SK-N-SH (cell line): ENCODE data around the gene TRA2B. TPM values are rescaled to one million over a fixed set of nuclear protein-coding genes. Genes with fewer than 3 reads are reported as not detected.

Experiments used
- CTCF ChIA-PET: fragments of 300-600, 350-600 bp; formaldehyde crosslinking; extraction: SDS; loops from one replicate; lab custom pipeline; 2021; lab: Yijun Ruan, JAX
- POLR2A ChIA-PET: fragments of 350-600 bp; sonication (Branson Sonifier 250); formaldehyde crosslinking; extraction: SDS; loops from one replicate; lab custom pipeline; 2020; ENCODE audit warnings: antibody characterized with exemption, inconsistent platforms; lab: Yijun Ruan, JAX
- DNase-seq: peaks from one replicate; pipeline ENCODE4 v3.0.0; 2012
- H2AFZ ChIP-seq: fragments of 200-600 bp; sonication (generic); 2 replicates; pipeline ENCODE4 v1.8.1; 2016; ENCODE audit warnings: antibody characterized with exemption, mild to moderate bottlenecking, low read depth
- H3F3A ChIP-seq: fragments of 200-600 bp; sonication (generic); replicated peaks from 2 replicates; pipeline ENCODE3; 2016; ENCODE audit warnings: antibody characterized with exemption, mild to moderate bottlenecking; ENCODE audit not compliant: insufficient read depth
- H3K27ac ChIP-seq, 2 experiments: fragments of 200-500 bp in 1 of 2; fragments of 200-600 bp in 1 of 2; sonication (Bioruptor generic) in 1 of 2; sonication (generic), shearing (Covaris generic) in 1 of 2; 2 replicates each; pipeline versions ENCODE4 v1.5.1 to v1.6.1; 2014 to 2016; ENCODE audit warnings: low read depth in 2 of 2, inconsistent platforms in 1 of 2, low read length in 1 of 2, mild to moderate bottlenecking in 1 of 2, mixed read lengths in 1 of 2
- H3K27me3 ChIP-seq: fragments of 200-600 bp; sonication (generic), shearing (Covaris generic); 2 replicates; pipeline ENCODE4 v1.6.1; 2016; ENCODE audit warnings: mixed run types; ENCODE audit not compliant: insufficient read depth
- H3K36me3 ChIP-seq, 2 experiments: fragments of 200-500 bp in 1 of 2; fragments of 200-600 bp in 1 of 2; sonication (Bioruptor generic) in 1 of 2; sonication (generic) in 1 of 2; replicated peaks in 1 of 2; 2 replicates each; pipeline versions ENCODE3 to v1.5.1; 2014 to 2016; ENCODE audit warnings: low read length in 1 of 2, mild to moderate bottlenecking in 1 of 2; ENCODE audit not compliant: insufficient read depth in 2 of 2, control insufficient read depth in 1 of 2
- H3K4me1 ChIP-seq, 2 experiments: fragments of 200-500 bp in 1 of 2; fragments of 200-600 bp in 1 of 2; sonication (Bioruptor generic) in 1 of 2; sonication (generic), shearing (Covaris generic) in 1 of 2; 2 replicates each; pipeline versions ENCODE4 v1.5.1 to v1.6.1; 2014 to 2016; ENCODE audit warnings: low read depth in 1 of 2, low read length in 1 of 2, mixed run types in 1 of 2; ENCODE audit not compliant: insufficient read depth in 2 of 2, control insufficient read depth in 1 of 2
- H3K4me2 ChIP-seq: fragments of 200-600 bp; sonication (generic), shearing (Covaris generic); 2 replicates; pipeline ENCODE4 v1.6.1; 2017; ENCODE audit warnings: mixed run types
- H3K4me3 ChIP-seq, 2 experiments: fragments of 200-500 bp in 1 of 2; fragments of 200-600 bp in 1 of 2; sonication (Bioruptor generic) in 1 of 2; sonication (generic), shearing (Covaris generic) in 1 of 2; 2 replicates each; pipeline versions ENCODE4 v1.5.1 to v1.8.1; 2014 to 2016; ENCODE audit warnings: low read depth in 2 of 2, inconsistent platforms in 1 of 2, low read length in 1 of 2, mild to moderate bottlenecking in 1 of 2, mixed read lengths in 1 of 2, moderate library complexity in 1 of 2
- H3K79me2 ChIP-seq: fragments of 200-600 bp; sonication (generic); 2 replicates; pipeline ENCODE4 v1.8.1; 2017; ENCODE audit warnings: mild to moderate bottlenecking; ENCODE audit not compliant: insufficient read depth
- H3K9ac ChIP-seq: fragments of 200-600 bp; sonication (generic); 2 replicates; pipeline ENCODE4 v1.6.1; 2017; ENCODE audit warnings: mixed run types
- H3K9me2 ChIP-seq: fragments of 200-600 bp; sonication (generic); 2 replicates; pipeline ENCODE4 v1.6.1; 2017; ENCODE audit warnings: mixed run types
- H3K9me3 ChIP-seq: fragments of 200-600 bp; sonication (generic); 2 replicates; pipeline ENCODE4 v1.6.1; 2017; ENCODE audit warnings: mixed run types, mild to moderate bottlenecking, moderate library complexity
- H4K20me1 ChIP-seq: fragments of 200-600 bp; sonication (generic); 2 replicates; pipeline ENCODE4 v1.6.1; 2017; ENCODE audit warnings: mild to moderate bottlenecking, mixed run types; ENCODE audit not compliant: insufficient read depth
- CTCF ChIP-seq: fragments of 200-600 bp; sonication (generic); IDR thresholded peaks from 2 replicates; pipeline ENCODE4 v1.6.1; 2017; ENCODE audit warnings: antibody characterized with exemption, mild to moderate bottlenecking, moderate library complexity
- FOSL2 ChIP-seq: IDR thresholded peaks from 2 replicates; pipeline ENCODE4 v1.4.0; 2012; ENCODE audit warnings: low read depth, mild to moderate bottlenecking, moderate library complexity, borderline replicate concordance
- FOXJ3 ChIP-seq: sonication (generic); formaldehyde crosslinking; IDR thresholded peaks from 2 replicates; pipeline ENCODE4 v1.5.1; 2020; ENCODE audit warnings: mild to moderate bottlenecking, missing genetic modification reagents
- FOXM1 ChIP-seq: IDR thresholded peaks from 2 replicates; pipeline ENCODE4 v1.4.0; 2012; ENCODE audit warnings: low read depth, mild to moderate bottlenecking
- IRF3 ChIP-seq: fragments of 150-350 bp; IDR thresholded peaks from 2 replicates; pipeline ENCODE4 v1.6.1; 2016; ENCODE audit warnings: mild to moderate bottlenecking, low read depth, low read length
- JUND ChIP-seq: IDR thresholded peaks from 2 replicates; pipeline ENCODE4 v1.4.0; 2012
- MEF2A ChIP-seq: IDR thresholded peaks from 2 replicates; pipeline ENCODE4 v1.4.0; 2012; ENCODE audit warnings: low read depth, borderline replicate concordance
- MXI1 ChIP-seq: IDR thresholded peaks from 2 replicates; pipeline ENCODE4 v1.6.1; 2012; ENCODE audit warnings: mild to moderate bottlenecking, low read depth, low read length, improper control_type of control experiment
- NFIC ChIP-seq: IDR thresholded peaks from 2 replicates; pipeline ENCODE4 v1.4.0; 2012; ENCODE audit warnings: borderline replicate concordance
- PBX3 ChIP-seq: IDR thresholded peaks from 2 replicates; pipeline ENCODE4; 2012
- RCOR1 ChIP-seq: fragments of 150-350 bp; IDR thresholded peaks from 2 replicates; pipeline ENCODE4 v1.6.1; 2017; ENCODE audit warnings: antibody characterized with exemption, low read length
- USF1 ChIP-seq: IDR thresholded peaks from 2 replicates; pipeline ENCODE4 v1.4.0; 2012; ENCODE audit warnings: low read depth, borderline replicate concordance
- USF2 ChIP-seq: fragments of 150-350 bp; IDR thresholded peaks from 2 replicates; pipeline ENCODE4 v1.6.1; 2017; ENCODE audit warnings: antibody characterized with exemption, low read length, low read depth, borderline replicate concordance
- ZBTB33 ChIP-seq: IDR thresholded peaks from 2 replicates; pipeline ENCODE4 v1.4.0; 2012; ENCODE audit warnings: low read depth, borderline replicate concordance
- WGBS: methylation state at CpG from one replicate; pipeline ENCODE4 v1.1.6; 2017; ENCODE audit warnings: low lambda C conversion rate; 5-methylcytosine and 5-hydroxymethylcytosine counted together
- polyA plus RNA-seq, 3 experiments: library from polyadenylated mRNA; depleted of rRNA; stranded (reverse); fragments of >200 nt; gene quantifications; 2 replicates each; pipeline ENCODE4 v1.2.3, GENCODE V29; 2012

Gene TRA2B
- polyA plus RNA-seq, 1 of the 3 experiments (the other 2 are of a cell fraction), result 212 TPM

- TF ChIP-seq PBX3 (peak; percentile 34; the same call in 1 of the 2 replicates), MXI1 (no peak), FOXJ3 (no peak), CTCF (no peak), USF2 (no peak), ZBTB33 (no peak), JUND (no peak), FOSL2 (no peak), FOXM1 (no peak)
- no peak overlapping the region for H3K4me3 ChIP-seq
- H3K27ac ChIP-seq, result no peak overlapping the region
- no peak overlapping the region for H3K9ac ChIP-seq
- H3K9me3 ChIP-seq, result no peaks in the 10 kb centered on the region
- no peaks in the 10 kb centered on the region for H3K27me3 ChIP-seq
- H3K9me2 ChIP-seq, result no peaks in the 10 kb centered on the region
- no peak overlapping the region for H2AFZ ChIP-seq
- no peaks in the 10 kb centered on the region for H3K36me3 ChIP-seq
- ChIA-PET POLR2A (no interaction called here), CTCF (no interaction called here)
- H4K20me1 ChIP-seq, result no peaks in the 10 kb centered on the region
- H3K79me2 ChIP-seq, result no peaks in the 10 kb centered on the region
- H3K4me2 ChIP-seq, result no peak overlapping the region
- 83% methylated on average over 7 of the region's 7 CpGs for WGBS
- H3F3A ChIP-seq, result peaks cover 3% of the 10 kb centered on the region
- DNase-seq, result no peak
- no peaks in the 10 kb centered on the region for H3K4me1 ChIP-seq
These were observed 57.2 kb downstream of the TRA2B start for GRCh38 chr3:185880600-185880999.

- ChIA-PET CTCF (no interaction called here), POLR2A (no interaction called here)
- no peaks in the 10 kb centered on the region for H3K9me3 ChIP-seq
- DNase-seq, result no peak
- TF ChIP-seq IRF3 (no peak), FOXJ3 (no peak), USF1 (no peak), RCOR1 (no peak), MEF2A (no peak), NFIC (no peak)
- WGBS, result 81% methylated on average over 5 of the region's 5 CpGs
- no peak overlapping the region for H3K4me2 ChIP-seq
- peak overlapping the region; percentile 3; the same call in 1 of the 2 replicates for H2AFZ ChIP-seq
- H3K27me3 ChIP-seq, result no peaks in the 10 kb centered on the region
- no peaks in the 10 kb centered on the region for H3K79me2 ChIP-seq
- H4K20me1 ChIP-seq, result no peaks in the 10 kb centered on the region
- no peaks in the 10 kb centered on the region for H3K36me3 ChIP-seq
- H3K4me1 ChIP-seq, result no peaks in the 10 kb centered on the region
- no peak overlapping the region for H3K4me3 ChIP-seq
- no peak overlapping the region for H3K9ac ChIP-seq
- peaks cover 3% of the 10 kb centered on the region for H3F3A ChIP-seq
- H3K9me2 ChIP-seq, result no peaks in the 10 kb centered on the region
- H3K27ac ChIP-seq, result no peak overlapping the region
These were observed 58.9 kb downstream of the TRA2B start for GRCh38 chr3:185878920-185879319.
